GM21529 (cell line): Measurements from ENCODE around the gene ADCY5.
"Not testable (repeated sequence)": the region's sequence is repeated elsewhere in the genome, so short reads cannot be mapped to it uniquely, and the experiment has no call there.

Experiments used
- ATAC-seq: cut with Tn5 transposase; IDR thresholded peaks from one replicate; pipeline ENCODE4 v1.9.1; 2021; ENCODE audit not compliant: unreplicated experiment

The ADCY5 gene

GRCh38 chr3:123277106-123277505 lies 171.8 kb downstream of the ADCY5 start:
- ATAC-seq = no peak

- ATAC-seq = no peak
Measured at GRCh38 chr3:123276346-123277006, 172.4 kb downstream of the ADCY5 start.

- ATAC-seq = no peak
Measured at GRCh38 chr3:123275691-123276090, 173.2 kb downstream of the ADCY5 start.

- ATAC-seq = no peak
Measured at GRCh38 chr3:123272547-123272946, 176.3 kb downstream of the ADCY5 start.

GRCh38 chr3:123271466-123272159 lies 177.3 kb downstream of the ADCY5 start:
- ATAC-seq = no peak

GRCh38 chr3:123270818-123271217 lies 178.1 kb downstream of the ADCY5 start:
- no peak for ATAC-seq

GRCh38 chr3:123267821-123268220 lies 181.1 kb downstream of the ADCY5 start:
- ATAC-seq = no peak

- ATAC-seq = no peak
Measured at GRCh38 chr3:123263941-123264340, 184.9 kb downstream of the ADCY5 start.

- no peak for ATAC-seq
Measured at GRCh38 chr3:123262868-123263267, 186.0 kb downstream of the ADCY5 start.

GRCh38 chr3:123262226-123262625 lies 186.7 kb downstream of the ADCY5 start:
- ATAC-seq = no peak

- ATAC-seq = no peak
Measured at GRCh38 chr3:123261666-123262065, 187.2 kb downstream of the ADCY5 start.

- ATAC-seq = no peak
Measured at GRCh38 chr3:123258811-123259420, 190.0 kb downstream of the ADCY5 start.

GRCh38 chr3:123258359-123258758 lies 190.5 kb downstream of the ADCY5 start:
- no peak for ATAC-seq

- no peak for ATAC-seq
Measured at GRCh38 chr3:123256256-123256655, 192.6 kb downstream of the ADCY5 start.

GRCh38 chr3:123246866-123247265 lies 202.0 kb downstream of the ADCY5 start:
- no peak for ATAC-seq

- no peak for ATAC-seq
Measured at GRCh38 chr3:123244128-123244527, 204.8 kb downstream of the ADCY5 start.

GRCh38 chr3:123239756-123240155 lies 209.1 kb downstream of the ADCY5 start:
- no peak for ATAC-seq

- not testable (repeated sequence) for ATAC-seq
Measured at GRCh38 chr3:123239186-123239585, 209.7 kb downstream of the ADCY5 start.

- no peak for ATAC-seq
Measured at GRCh38 chr3:123236902-123237301, 212.0 kb downstream of the ADCY5 start.
